Naive B cell (primary cell): ENCODE results near the gene ACR. TPM values are rescaled to one million over a fixed set of nuclear protein-coding genes. Genes with fewer than 3 reads are reported as not detected.

Experiments used
- ATAC-seq, 2 donors: fragments of 150-1000 bp; cut with Tn5 transposase; 2 replicates each; pipeline ENCODE4 v1.10.0; 2021; ENCODE audit warnings: low read depth in 2 of 2, mild to moderate bottlenecking in 2 of 2, moderate library complexity in 2 of 2
- DNase-seq: peaks from one replicate; pipeline ENCODE4 v3.0.0; 2022
- H3K27ac Mint-ChIP-seq, 6 donors: one replicate each; pipeline ENCODE4 v1.8.0; 2020 to 2022; ENCODE audit warnings: mild to moderate bottlenecking in 6 of 6, mixed read lengths in 6 of 6, moderate library complexity in 5 of 6, inconsistent platforms in 2 of 6
- H3K27me3 Mint-ChIP-seq, 3 donors: one replicate each; pipeline ENCODE4 v1.8.0; 2021 to 2022; ENCODE audit warnings: mixed read lengths in 3 of 3, mild to moderate bottlenecking in 1 of 3
- H3K36me3 Mint-ChIP-seq, 2 donors: one replicate each; pipeline ENCODE4 v1.8.0; 2020 to 2022; ENCODE audit warnings: mixed read lengths in 2 of 2, inconsistent platforms in 1 of 2, mild to moderate bottlenecking in 1 of 2
- H3K4me1 Mint-ChIP-seq, 3 donors: one replicate each; pipeline ENCODE4 v1.8.0; 2020 to 2022; ENCODE audit warnings: mixed read lengths in 3 of 3, inconsistent platforms in 1 of 3, mild to moderate bottlenecking in 1 of 3, moderate library complexity in 1 of 3
- H3K4me3 Mint-ChIP-seq, 8 donors: one replicate each; pipeline ENCODE4 v1.8.0; 2020 to 2022; ENCODE audit warnings: mild to moderate bottlenecking in 8 of 8, mixed read lengths in 8 of 8, moderate library complexity in 8 of 8, inconsistent platforms in 2 of 8
- H3K9me3 Mint-ChIP-seq, 7 donors: one replicate each; pipeline ENCODE4 v1.8.0; 2020 to 2022; ENCODE audit warnings: mixed read lengths in 7 of 7, mild to moderate bottlenecking in 5 of 7, inconsistent platforms in 2 of 7, moderate library complexity in 1 of 7
- polyA plus RNA-seq, 6 donors: library from polyadenylated mRNA; unstranded; fragments of 300-500 nt; fragmentation: Illumina TruSeq; gene quantifications; one replicate each; pipeline ENCODE4 v1.2.3, GENCODE V29; 2021; ENCODE audit warnings: low read depth in 6 of 6

Gene ACR
- not detected for polyA plus RNA-seq

- peak within 1 kb of the TSS in 1 of 8 donors; percentile 25 for H3K4me3 Mint-ChIP-seq
- H3K36me3 Mint-ChIP-seq = no peaks in the 10 kb centered on the region
- ATAC-seq = no peak
- H3K9me3 Mint-ChIP-seq = no peaks in the 10 kb centered on the region
- H3K4me1 Mint-ChIP-seq = peaks cover 0 to under 1% (median 0%) of the 10 kb centered on the region in 3 donors
- H3K27ac Mint-ChIP-seq = peak within 1 kb of the TSS in 2 of 6 donors; percentile 19 to 76
- peaks cover 8 to 15% (median 13%) of the 10 kb centered on the region in 3 donors for H3K27me3 Mint-ChIP-seq
- DNase-seq = no peak
Observed at GRCh38 chr22:50737728-50738648, at the start of gene ACR. TSS of gene ACR (plus strand) at chr22:50738204. CDS start at chr22:50738236, 32 bp downstream.

- ATAC-seq (no peak), DNase-seq (no peak)
- peaks cover 0 to 5% (median 5%) of the 10 kb centered on the region in 3 donors for H3K27me3 Mint-ChIP-seq
- peaks cover 0 to 9% of the 10 kb centered on the region in 2 donors for H3K36me3 Mint-ChIP-seq
- no peak overlapping the region for H3K4me3 Mint-ChIP-seq
- peaks cover 2 to 9% (median 6%) of the 10 kb centered on the region in 7 donors for H3K9me3 Mint-ChIP-seq
- peaks cover 0 to 8% (median 3%) of the 10 kb centered on the region in 3 donors for H3K4me1 Mint-ChIP-seq
- peak overlapping the region in 1 of 6 donors; percentile 15 for H3K27ac Mint-ChIP-seq
Observed at GRCh38 chr22:50688448-50688847, 49.6 kb upstream of the ACR start.

- H3K4me3 Mint-ChIP-seq = no peak overlapping the region
- peaks cover 0 to 8% (median 3%) of the 10 kb centered on the region in 3 donors for H3K4me1 Mint-ChIP-seq
- H3K36me3 Mint-ChIP-seq = peaks cover 0 to 9% of the 10 kb centered on the region in 2 donors
- peaks cover 0 to 5% (median 0%) of the 10 kb centered on the region in 3 donors for H3K27me3 Mint-ChIP-seq
- H3K27ac Mint-ChIP-seq = no peak overlapping the region
- peaks cover 2 to 9% (median 6%) of the 10 kb centered on the region in 7 donors for H3K9me3 Mint-ChIP-seq
- ATAC-seq (no peak), DNase-seq (no peak)
Observed at GRCh38 chr22:50691521-50691920, 46.5 kb upstream of the ACR start.

GRCh38 chr22:50693462-50693861 is 44.5 kb upstream of the ACR start:
- H3K9me3 Mint-ChIP-seq = peaks cover 2 to 9% (median 6%) of the 10 kb centered on the region in 7 donors
- no peak overlapping the region for H3K4me3 Mint-ChIP-seq
- H3K27ac Mint-ChIP-seq = no peak overlapping the region
- no peak for DNase-seq
- no peaks in the 10 kb centered on the region for H3K4me1 Mint-ChIP-seq
- no peak for ATAC-seq
- peaks cover 0 to 9% of the 10 kb centered on the region in 2 donors for H3K36me3 Mint-ChIP-seq
- no peaks in the 10 kb centered on the region for H3K27me3 Mint-ChIP-seq

GRCh38 chr22:50694099-50694605 is 43.9 kb upstream of the ACR start:
- DNase-seq (no peak), ATAC-seq (no peak)
- Mint-ChIP-seq H3K9me3 (peaks cover 2 to 9% (median 6%) of the 10 kb centered on the region in 7 donors), H3K36me3 (peaks cover 0 to 9% of the 10 kb centered on the region in 2 donors), H3K4me1 (no peaks in the 10 kb centered on the region), H3K27me3 (no peaks in the 10 kb centered on the region), H3K4me3 (no peak overlapping the region), H3K27ac (no peak overlapping the region)

GRCh38 chr22:50694766-50695420 is 43.1 kb upstream of the ACR start:
- DNase-seq (no peak), ATAC-seq (no peak)
- Mint-ChIP-seq H3K27me3 (no peaks in the 10 kb centered on the region), H3K36me3 (peaks cover 0 to 9% of the 10 kb centered on the region in 2 donors), H3K9me3 (peaks cover 2 to 9% (median 6%) of the 10 kb centered on the region in 7 donors), H3K27ac (no peak overlapping the region), H3K4me1 (no peaks in the 10 kb centered on the region), H3K4me3 (no peak overlapping the region)

GRCh38 chr22:50695421-50696250 is 42.4 kb upstream of the ACR start:
- H3K9me3 Mint-ChIP-seq = peaks cover 2 to 9% (median 6%) of the 10 kb centered on the region in 7 donors
- H3K4me3 Mint-ChIP-seq = no peak overlapping the region
- H3K27ac Mint-ChIP-seq = peak overlapping the region in 1 of 6 donors; percentile 47
- ATAC-seq (no peak), DNase-seq (no peak)
- H3K4me1 Mint-ChIP-seq = no peaks in the 10 kb centered on the region
- peaks cover 0 to 9% of the 10 kb centered on the region in 2 donors for H3K36me3 Mint-ChIP-seq
- H3K27me3 Mint-ChIP-seq = no peaks in the 10 kb centered on the region

GRCh38 chr22:50696251-50696798 is 41.7 kb upstream of the ACR start:
- H3K4me1 Mint-ChIP-seq = no peaks in the 10 kb centered on the region
- peaks cover 2 to 9% (median 6%) of the 10 kb centered on the region in 7 donors for H3K9me3 Mint-ChIP-seq
- no peak overlapping the region for H3K27ac Mint-ChIP-seq
- no peak overlapping the region for H3K4me3 Mint-ChIP-seq
- DNase-seq = no peak
- no peaks in the 10 kb centered on the region for H3K27me3 Mint-ChIP-seq
- no peak for ATAC-seq
- peaks cover 0 to 9% of the 10 kb centered on the region in 2 donors for H3K36me3 Mint-ChIP-seq

- no peak overlapping the region for H3K27ac Mint-ChIP-seq
- H3K4me3 Mint-ChIP-seq = no peak overlapping the region
- peaks cover 0 to 5% of the 10 kb centered on the region in 2 donors for H3K36me3 Mint-ChIP-seq
- ATAC-seq (no peak), DNase-seq (no peak)
- H3K4me1 Mint-ChIP-seq = no peaks in the 10 kb centered on the region
- peaks cover 0 to 5% (median 0%) of the 10 kb centered on the region in 3 donors for H3K27me3 Mint-ChIP-seq
- peaks cover under 1 to 4% (median 2%) of the 10 kb centered on the region in 7 donors for H3K9me3 Mint-ChIP-seq
Observed at GRCh38 chr22:50696799-50697561, 41.0 kb upstream of the ACR start.

GRCh38 chr22:50697667-50698506 is 40.1 kb upstream of the ACR start:
- no peak for ATAC-seq

GRCh38 chr22:50698546-50698945 is 39.5 kb upstream of the ACR start:
- Mint-ChIP-seq H3K36me3 (no peaks in the 10 kb centered on the region), H3K27ac (no peak overlapping the region), H3K4me3 (no peak overlapping the region), H3K4me1 (no peaks in the 10 kb centered on the region), H3K27me3 (peaks cover 0 to 14% (median 11%) of the 10 kb centered on the region in 3 donors), H3K9me3 (no peaks in the 10 kb centered on the region)
- ATAC-seq = no peak
- DNase-seq = no peak

More at GRCh38 chr22:50697667-50698506, 40.1 kb upstream of the ACR start:
- Mint-ChIP-seq H3K9me3 (no peaks in the 10 kb centered on the region), H3K36me3 (no peaks in the 10 kb centered on the region), H3K4me1 (no peaks in the 10 kb centered on the region), H3K27ac (no peak overlapping the region), H3K27me3 (peaks cover 0 to 14% (median 9%) of the 10 kb centered on the region in 3 donors), H3K4me3 (no peak overlapping the region)
- DNase-seq = no peak
